ENCODE data around the gene SIAH2.
"Not testable (repeated sequence)": the region's sequence is repeated elsewhere in the genome, so short reads cannot be mapped to it uniquely, and the experiment has no call there.

The SIAH2 gene

GRCh38 chr3:150763122-150763840 is at the start of gene SIAH2:
TSS of gene SIAH2 (minus strand) at chr3:150763169. CDS start at chr3:150762849, 320 bp downstream.
- no peak for FAIRE-seq

GRCh38 chr3:150811984-150812383 is 49.0 kb upstream of the SIAH2 start:
- FAIRE-seq: no peak

GRCh38 chr3:150810641-150811040 is 47.7 kb upstream of the SIAH2 start:
- no peak for FAIRE-seq

- no peak for FAIRE-seq
These were observed 43.3 kb upstream of the SIAH2 start for GRCh38 chr3:150806185-150806835.

DNA sequence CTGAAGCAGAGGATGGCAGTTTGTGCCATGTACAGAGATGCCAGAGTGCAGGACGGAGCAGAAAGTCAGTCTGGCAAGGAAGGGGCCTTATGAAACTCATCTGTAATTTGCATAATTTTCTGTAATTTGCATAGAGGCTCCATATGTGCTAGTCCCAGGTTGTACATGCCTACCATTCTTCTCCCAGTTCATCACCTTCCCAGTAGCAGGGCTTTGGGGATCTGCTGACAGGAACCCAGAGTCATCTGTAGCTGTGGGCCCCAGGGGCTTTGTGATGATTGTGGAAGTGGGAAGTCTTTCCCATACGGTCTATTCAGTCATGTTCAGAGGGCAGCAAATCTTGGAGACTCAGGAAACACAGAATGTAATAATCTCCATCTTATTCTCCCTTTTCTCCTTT is 42.4 kb upstream of the SIAH2 start:
- FAIRE-seq: no peak

GRCh38 chr3:150803440-150803985 is 40.5 kb upstream of the SIAH2 start:
- no peak for FAIRE-seq

DNA sequence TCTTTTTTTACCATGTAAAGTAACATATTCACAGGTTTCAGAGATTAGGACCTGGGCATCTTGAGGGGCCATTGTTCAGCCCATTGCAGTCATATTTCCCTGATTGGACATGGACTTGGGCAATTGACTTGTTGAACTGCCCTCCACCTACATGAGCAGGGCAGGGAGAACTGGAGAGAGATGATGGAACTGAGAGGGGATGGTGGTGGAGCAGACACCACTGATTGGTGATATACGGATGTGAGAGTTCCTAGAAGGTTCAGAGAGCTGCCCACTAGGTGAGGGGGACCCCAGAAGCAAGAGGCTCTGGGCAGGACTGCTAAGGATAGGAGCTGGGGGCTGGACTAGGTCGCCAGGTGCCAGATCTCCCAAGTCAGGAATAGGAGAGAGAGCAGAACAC is 37.8 kb upstream of the SIAH2 start:
- FAIRE-seq: no peak

- no peak for FAIRE-seq
These were observed 35.2 kb upstream of the SIAH2 start for GRCh38 chr3:150798122-150798618.

DNA sequence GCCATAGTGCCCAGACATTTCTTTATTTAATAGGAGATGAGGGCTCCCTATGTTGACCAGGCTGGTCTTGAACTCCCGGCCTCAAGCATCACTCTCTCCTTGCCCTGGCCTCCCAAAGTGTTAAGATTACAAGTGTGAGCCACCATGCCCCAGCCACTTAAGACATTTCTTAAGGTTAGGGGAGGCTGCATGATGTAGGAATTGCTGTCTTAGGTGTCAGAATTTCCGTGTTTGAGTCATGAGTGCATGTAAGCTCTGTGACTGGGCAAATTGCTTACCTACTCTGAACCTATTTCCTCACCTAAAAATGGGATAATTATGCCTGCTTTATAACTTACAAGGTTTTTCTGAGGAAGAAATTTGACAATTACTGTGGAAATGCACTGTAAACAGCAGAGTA is 34.2 kb upstream of the SIAH2 start:
- FAIRE-seq: no peak

GRCh38 chr3:150796527-150796926 is 33.6 kb upstream of the SIAH2 start:
- not testable (repeated sequence) for FAIRE-seq

DNA sequence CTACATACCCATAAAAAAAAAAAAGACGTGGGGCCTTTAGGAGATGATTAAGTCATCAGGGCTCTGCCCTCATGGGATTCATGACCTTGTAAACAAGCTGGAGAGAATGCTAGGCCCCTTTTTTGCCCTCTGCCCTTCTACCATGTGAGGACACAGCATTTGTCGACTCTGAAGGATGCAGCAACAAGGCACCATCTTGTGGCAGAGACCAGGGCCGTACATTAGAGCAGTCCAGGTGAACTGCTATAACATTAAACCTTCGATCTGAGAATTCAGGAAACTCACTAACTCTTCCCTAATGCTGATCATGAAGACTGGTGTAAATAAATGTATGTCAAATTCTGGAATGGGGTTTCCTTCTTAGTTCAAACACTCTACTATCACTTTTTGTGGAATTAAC is 30.7 kb upstream of the SIAH2 start:
- FAIRE-seq: no peak

GRCh38 chr3:150790629-150791028 is 27.7 kb upstream of the SIAH2 start:
- no peak for FAIRE-seq

DNA sequence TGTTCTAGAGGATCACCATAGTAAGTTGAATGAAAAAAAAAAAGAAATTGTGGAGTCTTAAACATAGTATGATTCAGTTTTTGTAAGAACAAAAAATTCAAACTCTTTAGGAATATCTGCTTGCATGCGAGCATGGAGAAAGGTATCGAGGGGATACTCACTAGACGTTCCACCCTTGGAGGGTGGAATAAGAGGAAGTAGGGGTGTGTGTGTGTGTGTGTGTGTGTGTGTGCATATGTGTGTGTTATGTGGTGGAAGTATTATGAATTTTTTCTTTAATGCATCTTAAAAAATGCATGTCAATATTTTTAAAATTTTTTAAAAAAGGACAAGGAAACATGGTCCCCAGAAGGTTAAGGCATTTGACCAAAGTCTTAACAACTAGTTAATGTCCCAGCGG is 26.5 kb upstream of the SIAH2 start:
- FAIRE-seq: no peak

- no peak for FAIRE-seq
These were observed 24.9 kb upstream of the SIAH2 start for GRCh38 chr3:150787741-150788370.

DNA sequence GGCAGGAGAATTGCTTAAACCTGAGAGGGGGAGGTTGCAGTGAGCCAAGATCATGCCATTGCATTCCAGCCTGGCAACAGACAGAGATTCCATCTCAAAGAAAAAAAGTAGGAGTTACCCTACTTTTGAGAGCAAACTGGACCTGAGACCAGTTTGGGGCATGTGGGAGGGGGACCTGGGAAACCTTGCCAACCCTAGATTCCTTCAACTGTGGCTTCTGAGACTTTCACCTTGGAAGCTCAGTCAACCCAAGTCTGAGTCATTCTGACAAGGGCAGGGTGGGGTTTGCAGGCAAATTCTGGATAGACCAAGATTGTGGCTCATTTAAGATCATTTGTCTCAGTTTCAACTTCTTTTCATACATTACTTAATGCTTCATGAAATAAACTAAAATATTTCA is 23.8 kb upstream of the SIAH2 start:
- FAIRE-seq: no peak

DNA sequence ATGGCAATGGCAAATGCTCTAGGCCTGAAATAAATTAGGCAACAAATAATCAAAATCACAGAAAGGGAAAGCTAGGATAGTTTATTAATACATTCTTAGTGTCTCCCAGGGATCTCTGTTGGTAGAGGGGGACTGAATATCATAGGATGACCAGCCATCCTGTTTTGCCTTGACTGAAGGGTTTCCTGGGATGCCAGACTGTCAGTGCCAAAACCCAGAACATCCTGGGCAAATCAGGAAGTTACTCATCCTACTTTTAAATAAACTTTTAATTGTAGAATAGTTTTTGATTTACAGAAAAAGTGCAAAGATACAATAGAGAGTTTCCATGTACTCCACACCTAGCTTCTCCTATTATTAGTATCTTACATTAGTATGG is 21.8 kb upstream of the SIAH2 start:
- FAIRE-seq: no peak

DNA sequence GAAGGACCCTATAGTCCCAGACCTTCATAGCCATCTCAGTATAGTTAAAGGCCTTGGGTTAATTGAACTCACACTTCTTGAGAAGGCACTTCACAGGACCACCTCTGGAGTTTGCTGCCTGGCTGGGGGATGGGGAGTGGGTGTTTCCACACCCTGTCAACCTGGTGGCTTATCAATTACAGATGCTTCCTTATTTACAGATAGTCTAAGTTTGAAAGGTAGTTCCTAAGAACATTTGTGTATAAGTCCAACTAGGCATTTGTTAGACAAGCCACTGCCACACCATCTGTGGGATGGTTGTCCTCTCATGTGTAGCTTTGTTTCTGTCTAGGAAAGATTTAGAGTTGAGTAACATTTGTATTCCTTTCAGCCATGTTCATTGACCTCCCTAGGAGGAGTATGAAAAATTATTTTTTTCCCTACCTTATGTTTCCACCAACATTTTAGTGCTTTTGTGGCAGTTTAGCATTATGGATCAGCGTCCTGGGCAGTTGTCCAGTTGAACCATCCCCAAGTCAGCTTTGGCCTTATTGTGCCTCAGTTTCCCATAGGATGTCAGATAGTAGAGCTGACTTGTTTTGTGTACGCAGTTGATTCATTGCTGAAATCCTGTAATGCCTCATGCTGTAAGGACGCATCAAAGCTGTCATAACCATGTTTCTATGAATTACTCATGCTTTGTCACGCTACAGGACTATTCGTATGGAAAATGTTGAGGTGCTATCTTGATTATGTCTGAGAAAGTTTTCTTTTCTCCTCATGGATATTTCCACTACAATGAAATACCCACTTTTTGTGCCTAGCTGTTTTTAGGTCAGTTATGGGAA is 21.2 kb upstream of the SIAH2 start:
- no peak for FAIRE-seq

DNA sequence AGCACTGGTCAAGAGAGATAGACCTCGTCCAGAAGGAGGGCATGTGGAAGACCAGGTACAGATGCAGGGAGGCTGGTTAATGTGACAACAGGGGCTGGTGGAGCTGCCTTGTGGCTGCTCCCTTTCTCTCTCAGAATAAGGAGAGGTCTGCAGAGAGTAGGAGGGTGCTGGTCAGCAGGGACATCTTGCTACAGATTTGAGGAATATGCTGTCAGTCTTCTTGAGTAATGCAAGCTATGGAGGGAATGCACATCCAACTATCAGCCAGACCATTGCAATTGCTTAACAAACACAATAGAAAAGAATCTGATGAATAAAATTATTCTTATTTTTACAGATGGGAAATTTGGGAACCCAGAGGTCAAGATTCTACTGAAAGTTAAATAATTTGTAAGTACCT is 20.3 kb upstream of the SIAH2 start:
- FAIRE-seq: no peak

GRCh38 chr3:150779402-150779858 is 16.5 kb upstream of the SIAH2 start:
- FAIRE-seq: no peak

DNA sequence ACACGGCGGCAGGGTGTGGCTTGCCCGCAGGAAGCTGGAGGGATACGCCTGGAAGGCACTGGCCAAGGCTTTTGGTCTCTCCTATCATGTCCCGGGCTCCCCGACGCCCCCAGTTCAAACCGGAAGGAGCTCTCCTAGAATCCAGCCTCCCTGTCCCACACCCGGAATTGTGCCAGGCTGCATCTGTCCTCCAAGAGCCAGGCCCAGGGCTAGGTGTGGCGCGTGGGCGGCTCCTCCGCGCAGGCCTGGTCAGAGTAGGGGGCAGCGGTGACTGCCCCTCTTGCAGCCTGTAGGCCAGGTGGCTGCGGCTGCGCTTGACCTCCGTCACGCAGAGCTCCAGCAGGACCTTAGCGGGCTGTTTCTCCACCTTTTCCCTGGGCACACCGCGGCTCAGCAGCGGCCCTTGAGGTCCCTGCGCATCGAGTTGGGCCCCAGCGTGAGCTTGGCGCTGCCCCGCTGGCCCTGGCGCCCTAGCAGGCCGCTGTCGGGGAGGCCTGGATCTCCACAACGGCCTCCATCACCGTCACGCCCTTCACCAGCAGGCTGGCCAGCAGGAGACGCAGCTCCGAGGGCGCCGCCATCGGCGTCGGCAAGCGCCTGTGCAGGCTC is 15.9 kb upstream of the SIAH2 start:
- FAIRE-seq: no peak

DNA sequence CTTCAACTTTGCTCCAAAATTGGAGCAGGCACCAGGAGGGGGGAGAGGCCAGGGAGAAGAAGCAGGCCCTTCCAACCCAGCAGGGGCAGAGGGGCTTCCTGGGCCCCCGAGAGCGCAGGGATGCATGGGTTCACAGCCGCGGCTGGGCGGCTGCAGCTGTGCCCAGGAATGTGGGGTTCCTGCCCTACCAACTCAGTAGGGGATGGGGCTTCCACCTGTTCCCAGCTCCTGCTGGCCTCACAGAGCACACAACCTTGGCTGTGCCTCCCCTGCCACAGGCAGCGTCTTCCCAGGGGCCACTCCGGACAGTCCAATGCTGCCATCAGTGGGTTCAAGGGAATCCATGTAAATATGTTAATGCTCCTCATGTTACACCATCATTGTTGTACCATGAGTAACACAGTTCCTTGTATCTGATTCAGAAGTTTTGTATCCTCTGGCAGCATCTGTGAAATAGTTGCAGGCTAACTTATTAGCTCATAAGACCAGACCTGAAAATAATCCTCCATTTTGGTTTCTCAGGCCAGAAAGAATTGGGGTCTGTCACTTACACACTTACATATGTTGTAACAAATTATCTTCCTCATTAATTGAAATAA is 12.1 kb upstream of the SIAH2 start:
- FAIRE-seq: no peak
